Measurements from ENCODE around the gene MRE11. TPM values are rescaled to one million over a fixed set of nuclear protein-coding genes. Genes with fewer than 3 reads are reported as not detected.

MRE11 gene
- total RNA-seq, 1 donor from 2014 or later = 14.1 TPM

- Histone ChIP-seq H2AFZ (ENCODE audit: low read depth, low read length) (no peak overlapping the region), H4K20me1 (ENCODE audit: insufficient read depth, low read length) (no peaks in the 10 kb centered on the region), H3K27me3 (ENCODE audit: insufficient read depth, low read length) (no peaks in the 10 kb centered on the region), H3K9me3 (ENCODE audit: insufficient read depth, low read depth, low read length) (no peaks in the 10 kb centered on the region), H3K4me1 (ENCODE audit: insufficient read depth, low read length) (no peaks in the 10 kb centered on the region), H3K4me3 (ENCODE audit: insufficient read depth, low read depth, low read length) (no peak overlapping the region), H3K9ac (ENCODE audit: low read length) (no peak overlapping the region), H3K4me2 (ENCODE audit: low read length) (no peak overlapping the region), H3K36me3 (ENCODE audit: insufficient read depth, low read length) (no peaks in the 10 kb centered on the region), H3K79me2 (ENCODE audit: insufficient read depth, low read length) (no peaks in the 10 kb centered on the region), H3K27ac (ENCODE audit: low read depth, low read length) (no peak overlapping the region)
- DNase-seq (ENCODE audit: low read depth) (no peak), FAIRE-seq (peak; percentile 23)
- H3K4me1 Mint-ChIP-seq (ENCODE audit: low read depth, unreplicated experiment) = peaks cover 14% of the 10 kb centered on the region
- no peak for TF ChIP-seq CTCF (IDR thresholded peaks at IDR 0.05; ENCODE audit: insufficient read depth, low read depth, low read length)
- TF ChIP-seq EZH2 (IDR thresholded peaks at IDR 0.05; ENCODE audit: insufficient read depth, low read length) = no peak
- no peak overlapping the region for H3K27ac Mint-ChIP-seq (ENCODE audit: unreplicated experiment)
- peaks cover 3% of the 10 kb centered on the region for H3K9me3 Mint-ChIP-seq (ENCODE audit: unreplicated experiment)
- H3K36me3 Mint-ChIP-seq (ENCODE audit: low read depth, unreplicated experiment) = no peaks in the 10 kb centered on the region
- no peak overlapping the region for H3K4me3 Mint-ChIP-seq (ENCODE audit: unreplicated experiment)
- H3K27me3 Mint-ChIP-seq (ENCODE audit: low read depth, unreplicated experiment) = no peaks in the 10 kb centered on the region
Measured at GRCh38 chr11:94528551-94528950, 34.9 kb upstream of the MRE11 start.

DNA sequence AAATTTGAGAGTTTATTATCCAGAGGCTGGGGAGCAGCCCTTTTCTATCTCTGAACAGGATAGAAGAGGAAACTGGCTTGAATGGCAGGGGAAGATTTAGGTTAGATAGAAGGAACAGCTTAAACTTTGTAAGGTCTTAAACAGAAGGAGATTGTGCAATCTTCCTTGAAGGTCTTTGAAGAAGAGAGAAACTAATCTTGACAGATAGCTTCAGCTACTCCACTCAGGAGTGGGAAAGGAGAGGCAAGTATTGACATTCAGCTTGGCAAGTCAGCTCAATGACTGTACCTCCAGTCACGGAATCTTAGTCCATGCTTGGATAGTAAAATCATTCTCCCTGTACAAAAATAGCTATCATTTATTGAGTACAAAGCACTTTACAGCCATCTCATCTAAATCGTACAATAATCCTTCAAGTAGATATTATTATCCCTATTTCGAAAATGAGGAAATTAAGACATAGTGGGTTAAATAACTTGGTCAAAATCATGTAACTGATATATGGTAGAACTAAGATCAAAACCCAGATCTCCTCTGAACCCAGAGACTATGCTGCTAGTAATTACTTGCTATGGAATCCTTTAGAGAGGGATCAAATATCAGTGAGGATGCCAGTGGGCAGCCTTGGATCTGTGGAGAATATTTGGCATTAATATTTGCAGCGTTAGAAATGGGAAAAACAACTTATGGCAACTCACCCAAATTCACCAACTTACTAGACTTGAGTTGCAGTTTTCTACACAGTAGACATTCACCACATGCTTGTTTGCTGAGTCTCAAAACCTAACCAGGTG, 33.2 kb upstream of the MRE11 start:
- H3K4me2 ChIP-seq (ENCODE audit: low read length) = no peak overlapping the region
- TF ChIP-seq EZH2 (IDR thresholded peaks at IDR 0.05; ENCODE audit: insufficient read depth, low read length) (no peak), CTCF (IDR thresholded peaks at IDR 0.05; ENCODE audit: insufficient read depth, low read depth, low read length) (no peak)
- no peak overlapping the region for H3K4me3 ChIP-seq (ENCODE audit: insufficient read depth, low read depth, low read length)
- H3K36me3 Mint-ChIP-seq (ENCODE audit: low read depth, unreplicated experiment) = no peaks in the 10 kb centered on the region
- peaks cover 14% of the 10 kb centered on the region for H3K4me1 Mint-ChIP-seq (ENCODE audit: low read depth, unreplicated experiment)
- H3K36me3 ChIP-seq (ENCODE audit: insufficient read depth, low read length) = no peaks in the 10 kb centered on the region
- FAIRE-seq (no peak), DNase-seq (ENCODE audit: low read depth) (peak; percentile 13)
- no peak overlapping the region for H3K27ac ChIP-seq (ENCODE audit: low read depth, low read length)
- no peaks in the 10 kb centered on the region for H3K4me1 ChIP-seq (ENCODE audit: insufficient read depth, low read length)
- no peak overlapping the region for H3K9ac ChIP-seq (ENCODE audit: low read length)
- H3K4me3 Mint-ChIP-seq (ENCODE audit: unreplicated experiment) = no peak overlapping the region
- H2AFZ ChIP-seq (ENCODE audit: low read depth, low read length) = no peak overlapping the region
- no peak overlapping the region for H3K27ac Mint-ChIP-seq (ENCODE audit: unreplicated experiment)
- H3K27me3 Mint-ChIP-seq (ENCODE audit: low read depth, unreplicated experiment) = peaks cover 2% of the 10 kb centered on the region
- H3K9me3 Mint-ChIP-seq (ENCODE audit: unreplicated experiment) = peaks cover 3% of the 10 kb centered on the region
- no peaks in the 10 kb centered on the region for H3K9me3 ChIP-seq (ENCODE audit: insufficient read depth, low read depth, low read length)
- no peaks in the 10 kb centered on the region for H3K79me2 ChIP-seq (ENCODE audit: insufficient read depth, low read length)
- H3K27me3 ChIP-seq (ENCODE audit: insufficient read depth, low read length) = no peaks in the 10 kb centered on the region
- H4K20me1 ChIP-seq (ENCODE audit: insufficient read depth, low read length) = no peaks in the 10 kb centered on the region
